ENCODE data around the gene PANK3. TPM values are rescaled to one million over a fixed set of nuclear protein-coding genes. Genes with fewer than 3 reads are reported as not detected.

Gene PANK3
- total RNA-seq: 23.8 TPM
- long read RNA-seq, full-length matches to known transcripts: 7 of 7 reads
- long read RNA-seq, partial matches to known transcripts: 0 of 7 reads
- long read RNA-seq, other reads (novel, unspliced or antisense): 0 of 7 reads

- DNase-seq (ENCODE audit: missing footprints) (peak; percentile 87), ATAC-seq (peak; percentile 89)
- intact Hi-C loops (cut with DNase I): loop anchor here (5.0 kb wide), 1 partner anchor 92 kb away; the partner anchor contains the start of gene RARS1
Measured at GRCh38 chr5:168578538-168579487, at the start of gene PANK3. TSS of gene PANK3 (minus strand) at chr5:168579368. CDS start at chr5:168579283, 85 bp downstream.

DNA sequence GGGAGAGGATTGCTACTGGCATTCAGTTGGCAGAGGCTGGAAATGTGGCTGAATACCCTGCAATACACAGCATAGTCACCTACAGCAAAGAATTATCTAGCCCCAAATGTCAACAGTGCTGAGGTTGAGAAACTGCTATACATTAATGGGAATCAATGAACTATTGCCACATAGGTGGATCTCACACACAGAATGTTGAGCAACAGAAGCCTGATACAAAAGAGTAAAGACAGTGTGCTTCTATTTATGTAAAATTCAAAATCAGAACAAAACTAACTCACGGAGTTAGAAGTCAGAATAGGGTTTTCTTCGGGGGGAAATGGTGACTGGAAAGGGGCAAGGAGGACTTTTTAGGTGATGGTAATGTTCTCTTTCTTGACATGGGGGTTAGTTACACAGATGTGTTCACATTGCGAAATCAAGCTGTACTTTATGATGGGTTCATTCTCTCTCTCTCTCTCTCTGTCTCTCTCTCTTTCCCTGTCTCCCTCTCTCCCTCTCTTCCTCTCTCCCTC is 45.7 kb upstream of the PANK3 start:
- intact Hi-C loops (cut with DNase I): no loop called here
- DNase-seq (ENCODE audit: missing footprints) (no peak), ATAC-seq (no peak)

DNA sequence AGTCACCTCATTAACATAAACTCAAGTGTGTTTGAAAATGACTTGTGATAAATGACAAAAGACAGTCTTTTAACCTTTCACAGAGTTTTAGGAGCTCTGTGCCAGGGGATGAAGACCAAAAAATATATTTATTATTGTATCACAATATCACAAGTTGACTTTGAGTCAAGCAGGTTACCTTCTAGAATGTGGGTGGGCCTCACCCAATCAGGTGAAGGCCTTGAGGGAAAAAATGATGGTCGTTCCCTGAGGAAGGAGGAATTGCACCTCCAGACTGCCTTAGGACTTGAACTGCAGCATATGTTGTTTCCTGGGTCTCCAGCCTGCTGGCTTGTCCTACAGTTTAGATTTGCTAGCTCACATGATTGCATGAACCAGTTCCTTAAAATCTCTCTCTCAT is 41.6 kb upstream of the PANK3 start:
- DNase-seq (ENCODE audit: missing footprints): no peak
- intact Hi-C loops (cut with DNase I): no loop called here
- no peak for ATAC-seq

DNA sequence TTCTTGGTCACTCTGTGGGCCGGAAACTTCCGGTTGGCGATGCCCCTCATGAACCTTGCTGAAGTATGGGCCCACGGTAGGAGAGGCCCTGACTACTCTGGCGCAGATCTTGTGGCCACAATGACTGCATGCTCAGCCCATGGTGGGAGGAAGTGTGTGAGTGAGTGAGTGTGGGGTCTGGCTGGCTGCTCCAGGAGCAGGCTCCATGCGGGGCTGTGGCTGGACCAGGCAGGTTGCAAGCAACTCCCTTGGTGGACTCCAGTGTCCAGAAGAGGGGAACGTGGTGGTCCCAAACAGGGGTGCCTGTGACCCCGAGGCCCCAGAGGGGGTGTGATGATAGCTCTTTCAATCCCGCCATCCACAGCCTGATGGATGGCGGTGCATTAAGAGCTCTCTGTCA is 35.5 kb upstream of the PANK3 start:
- DNase-seq (ENCODE audit: missing footprints) (no peak), ATAC-seq (no peak)
- intact Hi-C loops (cut with DNase I): no loop called here

- ATAC-seq (no peak), DNase-seq (ENCODE audit: missing footprints) (no peak)
- intact Hi-C loops (cut with DNase I): no loop called here
Measured at GRCh38 chr5:168613996-168614395, 34.8 kb upstream of the PANK3 start.

DNA sequence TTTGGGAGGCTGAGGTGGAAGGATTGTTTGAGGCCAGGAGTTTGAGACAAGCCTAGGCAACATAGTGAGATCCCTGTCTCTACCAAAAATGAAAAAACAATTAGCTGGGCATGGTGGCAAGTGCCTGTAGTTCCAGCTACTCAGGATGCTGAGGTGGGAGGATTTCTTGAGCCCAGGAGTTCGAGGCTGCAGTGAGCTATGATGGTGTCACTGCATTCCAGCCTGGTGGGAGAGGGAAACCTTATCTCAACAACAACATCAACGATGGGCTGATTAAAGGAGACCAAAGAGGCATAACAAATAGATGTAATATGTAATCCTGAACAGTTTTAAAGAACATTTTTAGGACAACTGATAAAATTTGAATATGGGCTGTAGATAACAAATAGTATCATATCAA is 34.2 kb upstream of the PANK3 start:
- intact Hi-C loops (cut with DNase I): no loop called here
- no peak for DNase-seq (ENCODE audit: missing footprints)

GRCh38 chr5:168612996-168613395 is 33.8 kb upstream of the PANK3 start:
- DNase-seq (ENCODE audit: missing footprints): no peak
- intact Hi-C loops (cut with DNase I): no loop called here
- ATAC-seq: peak; percentile 39

More for the DNA sequence above, 34.2 kb upstream of the PANK3 start:
- ATAC-seq: no peak

- ATAC-seq (no peak), DNase-seq (ENCODE audit: missing footprints) (no peak)
- intact Hi-C loops (cut with DNase I): no loop called here
Measured at GRCh38 chr5:168612123-168612522, 33.0 kb upstream of the PANK3 start.

- DNase-seq (ENCODE audit: missing footprints) (no peak), ATAC-seq (no peak)
- intact Hi-C loops (cut with DNase I): no loop called here
Measured at GRCh38 chr5:168611165-168611564, 32.0 kb upstream of the PANK3 start.

- intact Hi-C loops (cut with DNase I): no loop called here
- no peak for DNase-seq (ENCODE audit: missing footprints)
- no peak for ATAC-seq
Measured at GRCh38 chr5:168609806-168610482, 30.8 kb upstream of the PANK3 start.

DNA sequence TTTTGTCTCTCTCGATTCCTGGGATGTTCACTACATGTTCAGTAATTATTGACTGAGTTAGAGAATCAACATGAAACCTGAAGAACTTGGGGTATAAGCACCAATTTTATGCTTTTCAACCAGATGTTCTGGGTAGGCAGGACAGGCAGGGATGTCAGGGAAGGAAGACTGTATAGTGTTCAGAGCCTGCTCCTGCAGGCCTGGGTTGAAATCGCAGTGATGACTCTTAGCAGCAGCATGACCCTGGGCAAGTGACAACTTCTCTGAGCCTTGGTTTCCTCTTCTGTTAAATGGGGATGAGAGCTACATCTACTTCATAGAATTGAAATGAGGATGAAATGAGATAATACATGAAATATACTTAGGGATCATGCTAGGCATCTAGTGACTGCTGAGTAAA is 29.7 kb upstream of the PANK3 start:
- ATAC-seq: no peak
- intact Hi-C loops (cut with DNase I): no loop called here
- DNase-seq (ENCODE audit: missing footprints): no peak

DNA sequence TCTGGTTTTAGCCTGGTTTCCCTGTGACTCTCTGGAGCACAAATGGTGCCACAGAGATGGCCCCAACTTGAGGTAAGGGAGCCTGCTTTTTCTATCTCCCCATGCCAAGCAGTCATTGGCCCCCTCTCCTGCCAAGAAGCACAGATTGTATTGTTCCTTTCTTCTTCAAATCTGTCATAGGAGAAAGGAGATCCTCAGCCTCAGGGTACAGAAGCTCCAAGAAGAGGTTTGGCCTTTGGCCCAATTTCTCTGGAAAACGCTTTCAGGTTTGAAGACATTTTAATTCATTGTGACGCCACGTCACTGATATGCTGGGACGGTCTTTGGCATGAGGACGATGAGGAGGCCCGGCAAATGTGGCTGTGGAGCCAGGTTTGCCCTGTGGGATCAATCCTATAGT is 29.2 kb upstream of the PANK3 start:
- intact Hi-C loops (cut with DNase I): no loop called here
- no peak for ATAC-seq
- no peak for DNase-seq (ENCODE audit: missing footprints)

DNA sequence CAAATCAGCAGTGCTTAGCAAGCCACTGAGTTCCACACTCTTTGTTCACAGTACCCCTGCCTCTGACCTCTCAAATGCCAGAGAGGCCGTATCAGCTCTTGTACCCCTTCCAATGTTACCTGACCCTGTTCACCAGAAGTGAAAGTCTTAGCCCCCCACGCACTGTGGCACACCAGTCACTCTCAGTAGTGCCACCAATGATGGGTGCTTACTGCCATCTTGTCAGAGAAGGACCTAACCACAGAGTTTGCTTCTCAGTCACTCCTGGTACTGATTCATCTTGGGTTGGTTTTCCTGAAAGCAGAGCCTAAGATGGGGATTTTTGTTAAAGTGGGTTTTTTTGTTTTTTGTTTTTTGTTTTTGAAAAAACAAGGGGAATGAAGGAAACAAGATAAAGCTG is 28.8 kb upstream of the PANK3 start:
- no peak for ATAC-seq
- DNase-seq (ENCODE audit: missing footprints): no peak
- intact Hi-C loops (cut with DNase I): no loop called here

GRCh38 chr5:168606562-168606961 is 27.4 kb upstream of the PANK3 start:
- ATAC-seq (no peak), DNase-seq (ENCODE audit: missing footprints) (no peak)
- intact Hi-C loops (cut with DNase I): no loop called here

DNA sequence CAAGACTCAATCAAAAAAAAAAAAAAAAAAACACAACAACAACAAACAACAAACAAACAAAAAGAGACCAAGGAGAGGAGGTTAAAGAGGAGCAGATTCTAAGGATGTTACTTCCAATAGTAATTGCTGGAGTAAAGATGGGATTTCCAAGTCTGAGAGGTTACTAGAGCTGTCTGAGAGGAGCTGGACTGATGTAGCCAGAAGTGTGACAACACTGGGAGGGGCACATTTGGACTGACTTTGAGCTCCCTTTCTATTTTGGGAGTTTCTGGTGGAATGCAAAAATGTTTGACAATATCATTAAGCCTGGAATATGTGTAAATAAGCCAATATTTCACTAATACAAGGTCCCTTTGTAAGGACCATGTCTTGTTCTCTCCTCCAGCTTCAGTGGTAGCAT is 25.3 kb upstream of the PANK3 start:
- DNase-seq (ENCODE audit: missing footprints) (no peak), ATAC-seq (no peak)
- intact Hi-C loops (cut with DNase I): no loop called here

- intact Hi-C loops (cut with DNase I): no loop called here
- DNase-seq (ENCODE audit: missing footprints): no peak
- ATAC-seq: no peak
Measured at GRCh38 chr5:168603746-168604145, 24.6 kb upstream of the PANK3 start.

DNA sequence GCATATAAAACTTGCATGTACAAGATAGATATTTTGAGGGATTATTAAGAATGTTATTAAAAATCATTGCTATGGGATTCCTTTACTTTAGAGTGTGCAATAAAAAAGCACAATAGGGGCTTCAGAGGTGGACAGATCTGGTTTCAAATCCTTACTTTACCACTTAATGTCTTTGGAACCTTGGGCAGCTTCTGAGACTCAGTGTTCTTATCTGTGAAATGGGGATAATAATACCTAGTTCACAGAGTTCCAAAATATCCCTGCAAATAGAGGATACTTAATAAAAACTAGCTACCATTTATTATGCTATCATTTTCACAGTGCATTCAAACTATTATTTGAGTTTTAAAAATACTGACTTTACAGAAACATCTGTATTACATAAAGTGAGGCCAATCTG is 23.3 kb upstream of the PANK3 start:
- intact Hi-C loops (cut with DNase I): no loop called here
- ATAC-seq (no peak), DNase-seq (ENCODE audit: missing footprints) (no peak)

- ATAC-seq (no peak), DNase-seq (ENCODE audit: missing footprints) (no peak)
- intact Hi-C loops (cut with DNase I): no loop called here
Measured at GRCh38 chr5:168601972-168602371, 22.8 kb upstream of the PANK3 start.

GRCh38 chr5:168600409-168600808 is 21.2 kb upstream of the PANK3 start:
- intact Hi-C loops (cut with DNase I): no loop called here
- no peak for ATAC-seq
- no peak for DNase-seq (ENCODE audit: missing footprints)

DNA sequence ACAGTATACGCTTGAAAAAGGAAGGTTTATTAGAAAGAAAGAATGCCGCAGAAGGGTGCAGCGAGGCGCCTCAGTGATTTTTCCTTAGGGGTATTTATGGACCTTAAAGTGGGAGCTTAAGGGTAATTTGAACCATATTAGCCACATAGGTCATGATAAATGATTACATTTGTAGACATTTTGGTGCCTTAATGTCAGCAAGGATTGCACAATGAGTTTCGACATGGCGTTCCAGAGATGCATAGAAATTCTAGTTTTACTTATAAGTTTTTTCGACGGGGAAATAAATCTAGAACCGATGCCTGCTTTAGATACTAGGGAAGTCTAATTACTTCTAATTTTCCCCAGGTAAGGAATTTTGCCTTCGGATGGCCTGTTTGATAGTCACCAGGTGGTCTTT is 20.7 kb upstream of the PANK3 start:
- intact Hi-C loops (cut with DNase I): no loop called here
- ATAC-seq: no peak
- DNase-seq (ENCODE audit: missing footprints): no peak

Measured in Right ventricle myocardium inferior (tissue), 1 donor.